Activated T-helper 1 cell treated with anti-CD3 and anti-CD28 coated beads, Interleukin-12 subunit alpha, Interleukin-12 subunit beta, Interleukin-2, Interleukin-4 antibody, amounts not matched to agents 30 ng/mL and 10 ng/mL and 1 ng/mL, durations not matched to agents 14 hours and 24 hours and 36 hours (primary cell): ENCODE results near the gene SOBP. TPM values are rescaled to one million over a fixed set of nuclear protein-coding genes. Genes with fewer than 3 reads are reported as not detected.

Experiments used
- DNase-seq: peaks from one replicate; pipeline ENCODE4 v3.0.0; 2021; ENCODE audit warnings: low spot score
- H3K27ac Mint-ChIP-seq: one replicate; pipeline ENCODE4 v1.8.0; 2021; ENCODE audit warnings: mild to moderate bottlenecking, mixed read lengths
- H3K27me3 Mint-ChIP-seq: one replicate; pipeline ENCODE4 v1.8.0; 2022; ENCODE audit warnings: mild to moderate bottlenecking, moderate library complexity, mixed read lengths; ENCODE audit not compliant: insufficient read depth
- H3K36me3 Mint-ChIP-seq: one replicate; pipeline ENCODE4 v1.8.0; 2021; ENCODE audit warnings: low read depth, mixed read lengths
- H3K4me1 Mint-ChIP-seq: one replicate; pipeline ENCODE4 v1.8.0; 2021; ENCODE audit warnings: low read depth, mixed read lengths
- H3K4me3 Mint-ChIP-seq: one replicate; pipeline ENCODE4 v1.8.0; 2021; ENCODE audit warnings: mild to moderate bottlenecking, moderate library complexity, mixed read lengths
- H3K9me3 Mint-ChIP-seq: one replicate; pipeline ENCODE4 v1.8.0; 2021; ENCODE audit warnings: mixed read lengths
- intact Hi-C: fragments of 100-400 bp; cut with micrococcal nuclease; formaldehyde crosslinking; loops from one replicate; pipeline ENCODE4 v1.15.1; 2024
- total RNA-seq: library from RNA; stranded (reverse); gene quantifications from 2 replicates; pipeline ENCODE4 v1.2.3, GENCODE V29; 2022

SOBP gene
- total RNA-seq, 1 donor from 2014 or later: 0.16 TPM

- H3K27ac Mint-ChIP-seq: no peak overlapping the region
- no peaks in the 10 kb centered on the region for H3K36me3 Mint-ChIP-seq
- peaks cover 5% of the 10 kb centered on the region for H3K4me1 Mint-ChIP-seq
- no peak overlapping the region for H3K4me3 Mint-ChIP-seq
- peaks cover 2% of the 10 kb centered on the region for H3K27me3 Mint-ChIP-seq
- DNase-seq: no peak
- intact Hi-C loops: no loop called here
- no peaks in the 10 kb centered on the region for H3K9me3 Mint-ChIP-seq
These were observed 123.9 kb downstream of the SOBP start for GRCh38 chr6:107613651-107614379.

GRCh38 chr6:107614828-107615227, 124.9 kb downstream of the SOBP start:
- intact Hi-C loops: no loop called here
- no peak for DNase-seq
- Mint-ChIP-seq H3K4me3 (no peak overlapping the region), H3K4me1 (peaks cover 7% of the 10 kb centered on the region), H3K27me3 (peaks cover 2% of the 10 kb centered on the region), H3K27ac (no peak overlapping the region), H3K9me3 (no peaks in the 10 kb centered on the region), H3K36me3 (no peaks in the 10 kb centered on the region)

GRCh38 chr6:107616775-107617174, 126.9 kb downstream of the SOBP start:
- H3K27me3 Mint-ChIP-seq: peaks cover 2% of the 10 kb centered on the region
- H3K27ac Mint-ChIP-seq: no peak overlapping the region
- H3K4me1 Mint-ChIP-seq: peaks cover 16% of the 10 kb centered on the region
- no peak overlapping the region for H3K4me3 Mint-ChIP-seq
- no peaks in the 10 kb centered on the region for H3K9me3 Mint-ChIP-seq
- intact Hi-C loops: no loop called here
- no peaks in the 10 kb centered on the region for H3K36me3 Mint-ChIP-seq
- DNase-seq: no peak

GRCh38 chr6:107617341-107617932, 127.5 kb downstream of the SOBP start:
- Mint-ChIP-seq H3K27ac (no peak overlapping the region), H3K4me3 (no peak overlapping the region), H3K4me1 (peaks cover 16% of the 10 kb centered on the region), H3K36me3 (no peaks in the 10 kb centered on the region), H3K9me3 (no peaks in the 10 kb centered on the region), H3K27me3 (peaks cover 2% of the 10 kb centered on the region)
- DNase-seq: no peak
- intact Hi-C loops: no loop called here

GRCh38 chr6:107618672-107619071, 128.8 kb downstream of the SOBP start:
- Mint-ChIP-seq H3K36me3 (no peaks in the 10 kb centered on the region), H3K4me1 (peaks cover 16% of the 10 kb centered on the region), H3K9me3 (no peaks in the 10 kb centered on the region), H3K27ac (peak overlapping the region; percentile 9), H3K4me3 (no peak overlapping the region), H3K27me3 (peaks cover 4% of the 10 kb centered on the region)
- peak; percentile 5 for DNase-seq
- intact Hi-C loops: no loop called here

GRCh38 chr6:107620732-107621131, 130.8 kb downstream of the SOBP start:
- intact Hi-C loops: no loop called here
- peaks cover 9% of the 10 kb centered on the region for H3K27me3 Mint-ChIP-seq
- H3K27ac Mint-ChIP-seq: no peak overlapping the region
- H3K4me3 Mint-ChIP-seq: no peak overlapping the region
- no peak for DNase-seq
- peaks cover 16% of the 10 kb centered on the region for H3K4me1 Mint-ChIP-seq
- H3K9me3 Mint-ChIP-seq: no peaks in the 10 kb centered on the region
- no peaks in the 10 kb centered on the region for H3K36me3 Mint-ChIP-seq

GRCh38 chr6:107621229-107621937, 131.5 kb downstream of the SOBP start:
- Mint-ChIP-seq H3K9me3 (no peaks in the 10 kb centered on the region), H3K4me3 (no peak overlapping the region), H3K27me3 (peaks cover 10% of the 10 kb centered on the region), H3K4me1 (peaks cover 16% of the 10 kb centered on the region), H3K27ac (no peak overlapping the region), H3K36me3 (no peaks in the 10 kb centered on the region)
- DNase-seq: no peak
- intact Hi-C loops: no loop called here

- intact Hi-C loops: no loop called here
These were observed 132.4 kb downstream of the SOBP start for GRCh38 chr6:107622269-107622668.

GRCh38 chr6:107624050-107624449, 134.1 kb downstream of the SOBP start:
- Mint-ChIP-seq H3K27ac (no peak overlapping the region), H3K9me3 (no peaks in the 10 kb centered on the region), H3K4me1 (peaks cover 10% of the 10 kb centered on the region), H3K27me3 (peaks cover 12% of the 10 kb centered on the region), H3K36me3 (no peaks in the 10 kb centered on the region), H3K4me3 (no peak overlapping the region)
- no peak for DNase-seq
- intact Hi-C loops: no loop called here

More at GRCh38 chr6:107622269-107622668, 132.4 kb downstream of the SOBP start:
- Mint-ChIP-seq H3K27me3 (peaks cover 10% of the 10 kb centered on the region), H3K4me1 (peaks cover 16% of the 10 kb centered on the region), H3K9me3 (no peaks in the 10 kb centered on the region), H3K36me3 (no peaks in the 10 kb centered on the region), H3K27ac (no peak overlapping the region), H3K4me3 (no peak overlapping the region)
- no peak for DNase-seq

- intact Hi-C loops: no loop called here
- H3K27me3 Mint-ChIP-seq: peaks cover 15% of the 10 kb centered on the region
- no peak for DNase-seq
- H3K4me1 Mint-ChIP-seq: peaks cover 10% of the 10 kb centered on the region
- no peaks in the 10 kb centered on the region for H3K9me3 Mint-ChIP-seq
- no peak overlapping the region for H3K27ac Mint-ChIP-seq
- no peaks in the 10 kb centered on the region for H3K36me3 Mint-ChIP-seq
- H3K4me3 Mint-ChIP-seq: no peak overlapping the region
These were observed 134.6 kb downstream of the SOBP start for GRCh38 chr6:107624541-107624940.

GRCh38 chr6:107625264-107625663, 135.3 kb downstream of the SOBP start:
- Mint-ChIP-seq H3K36me3 (no peaks in the 10 kb centered on the region), H3K9me3 (no peaks in the 10 kb centered on the region), H3K27me3 (peaks cover 22% of the 10 kb centered on the region), H3K27ac (no peak overlapping the region), H3K4me3 (no peak overlapping the region), H3K4me1 (peaks cover 9% of the 10 kb centered on the region)
- intact Hi-C loops: no loop called here
- DNase-seq: no peak

GRCh38 chr6:107626645-107627044, 136.7 kb downstream of the SOBP start:
- no peak overlapping the region for H3K4me3 Mint-ChIP-seq
- H3K27ac Mint-ChIP-seq: no peak overlapping the region
- peaks cover 32% of the 10 kb centered on the region for H3K27me3 Mint-ChIP-seq
- intact Hi-C loops: no loop called here
- H3K36me3 Mint-ChIP-seq: no peaks in the 10 kb centered on the region
- no peaks in the 10 kb centered on the region for H3K4me1 Mint-ChIP-seq
- no peaks in the 10 kb centered on the region for H3K9me3 Mint-ChIP-seq
- no peak for DNase-seq

- intact Hi-C loops: no loop called here
- Mint-ChIP-seq H3K4me1 (no peaks in the 10 kb centered on the region), H3K9me3 (no peaks in the 10 kb centered on the region), H3K4me3 (no peak overlapping the region), H3K36me3 (no peaks in the 10 kb centered on the region), H3K27ac (no peak overlapping the region), H3K27me3 (peaks cover 42% of the 10 kb centered on the region)
- DNase-seq: no peak
These were observed 138.1 kb downstream of the SOBP start for GRCh38 chr6:107627969-107628368.
